Muscle of leg (tissue), 11 donors: ENCODE results near the gene NEURL1B. TPM values are rescaled to one million over a fixed set of nuclear protein-coding genes. Genes with fewer than 3 reads are reported as not detected.

ENCODE experiments used
- DNase-seq: peaks from one replicate; pipeline ENCODE4 v3.0.0; 2013
- H3K27ac ChIP-seq: one replicate; pipeline ENCODE4 v1.5.1; 2013; ENCODE audit warnings: mild to moderate bottlenecking, low read length, control low read depth
- H3K27me3 ChIP-seq: one replicate; pipeline ENCODE4 v1.6.1; 2013; ENCODE audit warnings: low read length; ENCODE audit not compliant: control insufficient read depth, insufficient read depth
- H3K36me3 ChIP-seq: one replicate; pipeline ENCODE4 v1.6.1; 2013; ENCODE audit warnings: low read length; ENCODE audit not compliant: control insufficient read depth, insufficient read depth
- H3K4me1 ChIP-seq: one replicate; pipeline ENCODE4 v1.6.1; 2013; ENCODE audit warnings: low read length; ENCODE audit not compliant: control insufficient read depth, insufficient read depth
- H3K4me3 ChIP-seq: one replicate; pipeline ENCODE4 v1.5.1; 2013; ENCODE audit warnings: low read length, control low read depth
- H3K9me3 ChIP-seq: replicated peaks from 2 replicates; pipeline ENCODE4 v1.6.1; 2013; ENCODE audit warnings: low read depth, low read length; ENCODE audit not compliant: control insufficient read depth
- WGBS: methylation state at CpG from one replicate; pipeline ENCODE4 v1.1.5; 2013; ENCODE audit warnings: missing lambda C conversion rate; ENCODE audit not compliant: insufficient coverage; 5-methylcytosine and 5-hydroxymethylcytosine counted together
- polyA plus RNA-seq, 8 donors: library from polyadenylated mRNA; unstranded; fragments of 120-200 nt; gene quantifications; one replicate each; pipeline versions ENCODE4 v1.2.1 to v1.2.3, GENCODE V29; 2013; ENCODE audit warnings: inconsistent platforms in 1 of 8, low replicate concordance in 1 of 8; ENCODE audit not compliant: insufficient read length in 8 of 8, insufficient read depth in 1 of 8
- total RNA-seq: library from RNA; stranded (reverse); fragments of 120-200 nt; gene quantifications from one replicate; pipeline ENCODE4 v1.2.4, GENCODE V29; 2013

Gene NEURL1B
- total and polyA plus RNA-seq, 9 donors = 27.3 to 45.2 (median 36.2) TPM

GRCh38 chr5:172728481-172729241 lies 87.6 kb downstream of the NEURL1B start:
- Histone ChIP-seq H3K27ac (no peak overlapping the region), H3K9me3 (no peaks in the 10 kb centered on the region), H3K36me3 (no peaks in the 10 kb centered on the region), H3K4me1 (peaks cover 25% of the 10 kb centered on the region), H3K27me3 (no peaks in the 10 kb centered on the region), H3K4me3 (no peak overlapping the region)
- DNase-seq = no peak
- 82% methylated on average over 8 of the region's 10 CpGs for WGBS

GRCh38 chr5:172729588-172729987 lies 88.5 kb downstream of the NEURL1B start:
- WGBS = 89% methylated on average over 13 of the region's 13 CpGs
- DNase-seq = no peak
- no peaks in the 10 kb centered on the region for H3K9me3 ChIP-seq
- no peak overlapping the region for H3K4me3 ChIP-seq
- H3K4me1 ChIP-seq = peaks cover 30% of the 10 kb centered on the region
- H3K27ac ChIP-seq = no peak overlapping the region
- H3K27me3 ChIP-seq = no peaks in the 10 kb centered on the region
- no peaks in the 10 kb centered on the region for H3K36me3 ChIP-seq

DNA sequence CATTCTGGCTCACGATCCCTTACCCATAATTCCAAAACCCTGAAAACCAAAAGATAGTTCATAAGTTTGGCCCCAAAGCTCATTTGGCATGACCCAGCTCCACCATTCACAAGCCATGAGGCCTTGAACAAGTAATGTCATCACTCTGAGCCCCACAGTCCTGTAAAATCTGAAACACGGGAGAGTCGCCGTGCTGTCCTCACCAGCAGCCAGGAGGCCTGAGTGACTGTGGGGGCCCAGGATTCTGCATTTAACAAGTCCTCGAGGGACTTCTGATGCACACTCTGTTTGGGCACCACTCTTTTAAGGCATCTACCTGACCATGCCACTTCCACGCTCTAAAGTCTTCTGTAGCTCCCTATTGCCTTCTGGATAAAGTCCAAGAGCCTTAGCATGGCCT lies 89.2 kb downstream of the NEURL1B start:
- H3K27me3 ChIP-seq = no peaks in the 10 kb centered on the region
- DNase-seq = no peak
- WGBS = 94% methylated on average over 5 of the region's 6 CpGs
- no peak overlapping the region for H3K27ac ChIP-seq
- no peak overlapping the region for H3K4me3 ChIP-seq
- no peaks in the 10 kb centered on the region for H3K9me3 ChIP-seq
- H3K36me3 ChIP-seq = no peaks in the 10 kb centered on the region
- peaks cover 30% of the 10 kb centered on the region for H3K4me1 ChIP-seq

DNA sequence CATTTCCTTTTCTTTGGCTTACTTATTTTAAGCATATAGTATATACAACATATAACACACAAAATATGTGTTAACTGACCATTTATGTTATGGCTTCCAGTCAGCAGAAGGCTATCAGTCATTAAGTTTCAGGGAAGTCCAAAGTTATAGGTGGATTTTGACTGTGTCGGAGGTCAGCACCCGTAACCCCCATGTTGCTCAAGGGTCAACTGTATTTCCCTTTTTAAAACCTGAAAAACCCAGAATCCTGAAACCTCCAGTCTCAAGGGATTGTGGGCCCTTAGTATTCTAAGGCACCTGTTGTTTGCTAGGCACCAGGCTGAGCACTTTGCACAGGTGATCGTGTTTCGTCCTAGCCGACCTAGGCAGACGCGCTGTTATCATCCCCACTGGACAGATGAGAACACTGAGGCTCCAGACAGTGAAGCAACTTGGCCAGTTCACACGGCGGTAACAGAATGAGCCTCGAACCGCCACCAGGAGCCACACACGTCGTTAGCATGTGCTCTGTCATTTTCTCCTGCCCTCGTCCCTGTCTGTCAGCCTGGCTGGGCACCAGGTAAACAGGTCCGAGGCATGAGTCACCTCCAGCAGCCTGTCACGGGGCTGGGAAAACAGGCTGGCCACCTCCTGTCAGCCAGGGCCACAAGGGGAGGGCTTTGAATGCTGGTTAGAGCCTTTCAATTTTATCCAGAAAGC lies 90.1 kb downstream of the NEURL1B start:
- 78% methylated on average over 13 of the region's 16 CpGs for WGBS
- H3K4me3 ChIP-seq = no peak overlapping the region
- H3K4me1 ChIP-seq = peaks cover 36% of the 10 kb centered on the region
- no peaks in the 10 kb centered on the region for H3K27me3 ChIP-seq
- no peak overlapping the region for H3K27ac ChIP-seq
- no peak for DNase-seq
- H3K9me3 ChIP-seq = no peaks in the 10 kb centered on the region
- H3K36me3 ChIP-seq = no peaks in the 10 kb centered on the region

DNA sequence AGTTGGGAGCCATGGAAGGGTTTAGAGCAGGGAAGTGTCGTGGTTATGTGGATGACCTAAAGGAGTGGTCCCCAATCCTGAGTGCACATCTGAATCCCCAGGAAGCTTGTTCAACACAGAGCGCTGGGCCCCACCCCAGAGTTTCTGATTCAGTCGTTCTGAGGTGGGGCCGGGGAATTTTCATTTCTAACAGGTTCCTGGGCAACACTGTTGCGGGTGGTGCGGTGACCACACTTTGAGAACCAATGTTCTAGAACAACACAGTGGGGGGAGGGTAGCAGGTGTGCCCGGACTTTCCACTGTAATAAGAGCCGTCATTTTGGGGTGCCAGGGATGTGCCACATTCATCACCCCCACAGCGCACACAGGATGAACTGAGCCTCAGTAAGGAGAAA lies 90.6 kb downstream of the NEURL1B start:
- no peak for DNase-seq
- Histone ChIP-seq H3K4me3 (no peak overlapping the region), H3K4me1 (peaks cover 40% of the 10 kb centered on the region), H3K9me3 (no peaks in the 10 kb centered on the region), H3K36me3 (no peaks in the 10 kb centered on the region), H3K27me3 (no peaks in the 10 kb centered on the region), H3K27ac (no peak overlapping the region)
- 72% methylated on average over 8 of the region's 9 CpGs for WGBS

DNA sequence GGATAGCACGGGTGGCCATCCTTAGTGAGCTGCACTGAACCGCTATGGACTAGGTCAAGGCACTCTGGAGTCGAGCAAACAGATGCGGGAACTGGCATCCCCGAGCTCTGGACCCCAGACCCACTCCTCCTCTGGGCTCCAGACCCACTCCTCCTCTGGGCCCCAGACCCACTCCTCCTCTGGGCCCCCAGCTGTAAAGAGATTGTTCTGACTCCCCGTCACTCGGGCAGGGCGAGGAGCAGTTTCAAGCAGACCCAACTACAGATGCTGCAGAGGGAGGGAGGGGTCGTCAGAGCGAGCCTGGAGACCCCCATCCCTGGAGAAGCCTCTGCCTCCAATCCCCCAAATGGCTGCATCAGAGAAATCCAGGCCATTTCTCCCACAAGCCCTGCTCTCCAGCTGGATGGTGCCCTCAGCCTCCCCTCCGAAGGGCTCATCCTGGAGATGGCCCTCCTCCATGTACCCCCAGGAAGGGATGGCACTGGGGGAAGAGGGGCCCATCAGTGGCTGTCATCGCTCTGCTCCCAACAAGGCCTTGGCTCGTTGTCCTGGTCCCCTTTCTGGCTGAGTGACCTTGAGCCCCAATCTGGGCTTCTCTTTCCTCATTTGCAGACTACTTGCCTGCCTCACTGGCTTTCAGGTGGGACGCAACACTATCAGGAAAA lies 91.3 kb downstream of the NEURL1B start:
- Histone ChIP-seq H3K4me3 (no peak overlapping the region), H3K9me3 (no peaks in the 10 kb centered on the region), H3K27me3 (no peaks in the 10 kb centered on the region), H3K4me1 (peaks cover 41% of the 10 kb centered on the region), H3K36me3 (no peaks in the 10 kb centered on the region), H3K27ac (peak overlapping the region; percentile 96)
- no peak for DNase-seq
- 76% methylated on average over 9 of the region's 14 CpGs for WGBS

- no peaks in the 10 kb centered on the region for H3K27me3 ChIP-seq
- H3K27ac ChIP-seq = peak overlapping the region; percentile 96
- 15% methylated on average over 14 of the region's 17 CpGs for WGBS
- no peak overlapping the region for H3K4me3 ChIP-seq
- peak; percentile 99 for DNase-seq
- H3K4me1 ChIP-seq = peaks cover 41% of the 10 kb centered on the region
- no peaks in the 10 kb centered on the region for H3K36me3 ChIP-seq
- H3K9me3 ChIP-seq = no peaks in the 10 kb centered on the region
Measured at GRCh38 chr5:172733131-172733973, 92.3 kb downstream of the NEURL1B start.

- Histone ChIP-seq H3K36me3 (no peaks in the 10 kb centered on the region), H3K27me3 (no peaks in the 10 kb centered on the region), H3K4me3 (no peak overlapping the region), H3K4me1 (peaks cover 41% of the 10 kb centered on the region), H3K9me3 (no peaks in the 10 kb centered on the region), H3K27ac (peak overlapping the region; percentile 96)
- DNase-seq = no peak
- 5% methylated on average over 3 of the region's 4 CpGs for WGBS
Measured at GRCh38 chr5:172733974-172734346, 92.9 kb downstream of the NEURL1B start.

DNA sequence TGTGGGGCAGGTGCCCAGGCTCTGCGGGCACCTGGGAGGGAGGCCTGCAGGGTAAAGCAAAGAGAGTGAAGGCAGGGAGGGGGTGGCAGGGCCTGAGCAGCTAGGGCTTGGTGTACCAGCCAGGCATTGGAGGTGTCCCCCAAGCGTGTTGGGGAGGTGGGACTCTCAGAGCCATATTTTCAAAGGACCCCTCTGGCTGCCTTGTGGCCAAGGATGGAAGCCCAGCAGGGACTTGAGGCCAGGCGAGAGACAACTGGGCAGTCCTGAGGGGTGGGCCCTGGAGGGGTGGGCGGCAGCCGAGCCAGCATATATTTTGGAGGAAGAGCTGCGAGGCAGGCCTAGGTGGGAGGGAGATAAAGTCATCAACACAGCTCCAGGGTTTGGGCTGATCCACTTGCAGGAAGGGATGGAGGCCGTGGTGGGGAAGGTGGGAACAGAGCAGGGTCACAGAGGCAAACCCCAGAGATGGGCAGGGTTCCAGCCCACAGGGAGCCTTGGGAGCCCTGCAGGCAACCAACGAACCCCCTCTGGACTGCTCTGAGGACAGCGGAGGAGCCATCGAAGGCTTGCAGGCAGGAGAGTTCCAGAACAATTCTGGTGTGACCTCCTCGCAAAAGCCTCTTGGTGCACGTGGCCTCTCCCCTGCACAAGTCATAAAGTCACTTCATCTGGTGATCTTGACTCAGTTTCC lies 94.2 kb downstream of the NEURL1B start:
- H3K27me3 ChIP-seq = no peaks in the 10 kb centered on the region
- no peaks in the 10 kb centered on the region for H3K9me3 ChIP-seq
- WGBS = 79% methylated on average over 11 of the region's 12 CpGs
- peak overlapping the region; percentile 44 for H3K27ac ChIP-seq
- DNase-seq = no peak
- no peaks in the 10 kb centered on the region for H3K36me3 ChIP-seq
- no peak overlapping the region for H3K4me3 ChIP-seq
- H3K4me1 ChIP-seq = peaks cover 48% of the 10 kb centered on the region
